DOHH2 (cell line): ENCODE data around the gene RASAL2.

Experiments
- H3F3A ChIP-seq: fragments of 200-600 bp; sonication (generic), shearing (Covaris generic); 2 replicates; pipeline ENCODE4 v1.6.0; 2016; ENCODE audit warnings: antibody characterized with exemption, mild to moderate bottlenecking; ENCODE audit not compliant: control insufficient read depth, insufficient read depth
- H3K27ac ChIP-seq: fragments of 200-600 bp; sonication (generic); 2 replicates; pipeline ENCODE4 v1.5.1; 2014; ENCODE audit warnings: low read depth, mild to moderate bottlenecking, low read length, moderate library complexity
- H3K27me3 ChIP-seq: fragments of 200-600 bp; sonication (generic); 2 replicates; pipeline ENCODE4 v1.6.1; 2014; ENCODE audit warnings: mild to moderate bottlenecking, low read length, mixed read lengths; ENCODE audit not compliant: control insufficient read depth
- H3K36me3 ChIP-seq: fragments of 200-600 bp; sonication (generic); 2 replicates; pipeline ENCODE4 v1.6.1; 2014; ENCODE audit warnings: mild to moderate bottlenecking, low read length, moderate library complexity, mixed read lengths; ENCODE audit not compliant: control insufficient read depth
- H3K4me1 ChIP-seq: fragments of 200-600 bp; sonication (generic); 2 replicates; pipeline ENCODE4 v1.6.1; 2014; ENCODE audit warnings: mild to moderate bottlenecking, low read length, mixed read lengths; ENCODE audit not compliant: control insufficient read depth
- H3K4me2 ChIP-seq: fragments of 200-600 bp; sonication (generic); 2 replicates; pipeline ENCODE4 v1.6.0; 2014; ENCODE audit warnings: mild to moderate bottlenecking, low read length, moderate library complexity
- H3K4me3 ChIP-seq: fragments of 200-600 bp; sonication (generic); 2 replicates; pipeline ENCODE4 v1.5.1; 2014; ENCODE audit warnings: mild to moderate bottlenecking, low read length, mixed read lengths
- H3K79me2 ChIP-seq: fragments of 200-600 bp; sonication (generic); 2 replicates; pipeline ENCODE4 v1.6.1; 2014; ENCODE audit warnings: mild to moderate bottlenecking, low read length, mixed read lengths; ENCODE audit not compliant: control insufficient read depth
- H3K9me2 ChIP-seq: fragments of 200-600 bp; sonication (generic); replicated peaks from 2 replicates; pipeline ENCODE4 v1.6.1; 2014; ENCODE audit warnings: mild to moderate bottlenecking, low read length, mixed read lengths; ENCODE audit not compliant: control insufficient read depth
- H3K9me3 ChIP-seq: fragments of 200-600 bp; sonication (generic); 2 replicates; pipeline ENCODE4 v1.6.1; 2014; ENCODE audit warnings: antibody characterized with exemption, low read length, mixed read lengths; ENCODE audit not compliant: control insufficient read depth, insufficient read depth
- H4K20me1 ChIP-seq: fragments of 200-600 bp; sonication (generic); 2 replicates; pipeline ENCODE4 v1.6.0; 2014; ENCODE audit warnings: low read depth, mild to moderate bottlenecking, antibody characterized with exemption, low read length, moderate library complexity; ENCODE audit not compliant: control insufficient read depth, insufficient read depth
- CTCF ChIP-seq: fragments of 200-600 bp; sonication (generic); IDR thresholded peaks from one replicate; pipeline ENCODE4 v1.5.1; 2014; ENCODE audit warnings: antibody characterized with exemption, mild to moderate bottlenecking, low read depth, low read length; ENCODE audit not compliant: poor library complexity, severe bottlenecking
- EZH2phosphoT487 ChIP-seq: fragments of 200-600 bp; sonication (generic); IDR thresholded peaks from 2 replicates; pipeline ENCODE4 v1.6.1; 2017; ENCODE audit warnings: borderline replicate concordance, mild to moderate bottlenecking, antibody characterized with exemption, low read length, moderate library complexity, mixed read lengths

Gene RASAL2

GRCh38 chr1:178407215-178407614 lies 313.3 kb downstream of the RASAL2 start:
- no peak overlapping the region for H3K27ac ChIP-seq
- no peaks in the 10 kb centered on the region for H3K79me2 ChIP-seq
- TF ChIP-seq EZH2phosphoT487: no peak
- no peak for TF ChIP-seq CTCF
- H3K9me3 ChIP-seq: no peaks in the 10 kb centered on the region
- H3K4me3 ChIP-seq: no peak overlapping the region
- H3K27me3 ChIP-seq: no peaks in the 10 kb centered on the region
- no peaks in the 10 kb centered on the region for H3K36me3 ChIP-seq
- H3F3A ChIP-seq: no peaks in the 10 kb centered on the region
- H3K4me2 ChIP-seq: no peak overlapping the region
- no peaks in the 10 kb centered on the region for H3K9me2 ChIP-seq
- no peaks in the 10 kb centered on the region for H4K20me1 ChIP-seq
- no peaks in the 10 kb centered on the region for H3K4me1 ChIP-seq

- H3K27me3 ChIP-seq: no peaks in the 10 kb centered on the region
- H3K4me3 ChIP-seq: no peak overlapping the region
- H3K4me2 ChIP-seq: no peak overlapping the region
- no peaks in the 10 kb centered on the region for H3K36me3 ChIP-seq
- no peaks in the 10 kb centered on the region for H3K4me1 ChIP-seq
- no peaks in the 10 kb centered on the region for H3K9me2 ChIP-seq
- no peaks in the 10 kb centered on the region for H4K20me1 ChIP-seq
- no peaks in the 10 kb centered on the region for H3K9me3 ChIP-seq
- H3K79me2 ChIP-seq: no peaks in the 10 kb centered on the region
- H3K27ac ChIP-seq: no peak overlapping the region
- no peaks in the 10 kb centered on the region for H3F3A ChIP-seq
- TF ChIP-seq EZH2phosphoT487 (no peak), CTCF (no peak)
These were observed 313.8 kb downstream of the RASAL2 start for GRCh38 chr1:178407655-178408054.

- Histone ChIP-seq H3K4me1 (no peaks in the 10 kb centered on the region), H3K4me2 (no peak overlapping the region), H3K9me2 (no peaks in the 10 kb centered on the region), H4K20me1 (no peaks in the 10 kb centered on the region), H3K79me2 (no peaks in the 10 kb centered on the region), H3K9me3 (no peaks in the 10 kb centered on the region), H3K27me3 (no peaks in the 10 kb centered on the region), H3K36me3 (no peaks in the 10 kb centered on the region), H3F3A (no peaks in the 10 kb centered on the region), H3K27ac (no peak overlapping the region), H3K4me3 (no peak overlapping the region)
- no peak for TF ChIP-seq CTCF
- no peak for TF ChIP-seq EZH2phosphoT487
These were observed 315.0 kb downstream of the RASAL2 start for GRCh38 chr1:178408871-178409270.

GRCh38 chr1:178409541-178409940 lies 315.6 kb downstream of the RASAL2 start:
- Histone ChIP-seq H3K27me3 (no peaks in the 10 kb centered on the region), H3K27ac (no peak overlapping the region), H3K4me3 (no peak overlapping the region), H3K9me2 (no peaks in the 10 kb centered on the region), H3K9me3 (no peaks in the 10 kb centered on the region), H3F3A (no peaks in the 10 kb centered on the region), H4K20me1 (no peaks in the 10 kb centered on the region), H3K4me2 (no peak overlapping the region), H3K79me2 (no peaks in the 10 kb centered on the region), H3K4me1 (no peaks in the 10 kb centered on the region), H3K36me3 (no peaks in the 10 kb centered on the region)
- TF ChIP-seq CTCF (no peak), EZH2phosphoT487 (no peak)
